Measurements from ENCODE around the gene CCDC171.

CCDC171 gene
- long read RNA-seq, partial matches to known transcripts: 0 of 2 reads
- long read RNA-seq, other reads (novel, unspliced or antisense): 2 of 2 reads

DNA sequence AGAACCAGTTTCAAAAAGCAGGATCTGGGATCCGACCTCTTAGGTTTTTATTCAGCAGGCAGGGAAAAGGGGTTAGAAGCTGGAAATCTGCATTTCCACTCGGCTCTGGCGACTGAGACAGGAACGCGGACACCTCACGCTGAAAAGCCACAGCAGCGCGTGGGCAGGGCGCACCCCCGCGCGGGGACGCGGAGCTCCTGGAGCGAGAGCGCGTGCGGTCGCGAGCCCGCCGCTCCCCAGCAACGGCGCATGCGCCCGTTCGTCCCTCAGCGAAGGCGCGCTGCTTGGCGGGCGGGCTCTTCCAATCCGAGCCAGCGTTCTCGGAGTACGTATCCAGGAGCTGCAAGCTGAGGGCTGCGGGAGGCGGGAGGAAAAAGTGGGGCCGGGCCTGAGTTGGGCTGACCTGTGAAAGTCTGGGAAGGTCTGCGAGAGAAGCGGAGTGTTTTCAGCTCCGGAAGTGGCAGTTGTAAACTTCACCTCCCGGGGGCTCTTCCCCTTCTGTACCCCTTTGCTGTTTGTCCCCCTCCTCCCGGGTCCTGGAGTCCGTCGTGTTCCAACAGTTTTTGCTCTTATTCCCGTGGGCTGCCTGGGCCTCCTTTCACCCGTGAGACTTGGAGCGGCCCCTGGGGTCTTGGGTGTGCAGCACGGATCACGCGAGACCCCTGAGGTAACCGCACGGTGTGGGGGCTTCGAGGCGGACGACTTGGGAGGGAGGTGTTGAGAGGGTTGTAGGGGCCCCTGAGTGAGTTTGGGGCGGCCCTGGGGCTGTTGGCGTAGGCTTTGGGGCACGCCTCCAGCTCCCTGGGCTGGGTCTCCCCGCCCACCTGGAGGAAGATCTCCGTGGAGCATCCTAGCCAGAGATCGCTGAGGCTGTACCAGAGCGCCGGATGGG, at the start of gene CCDC171:
TSS of gene CCDC171 (plus strand) at position 408 of the 892 bp plus-strand sequence. CDS start 11,046 bp downstream, outside the sequence.
- peak within 1 kb of the TSS; percentile 59 for H3K4me3 ChIP-seq (replicated peaks; ENCODE audit: insufficient read depth, low read length)
- peak; percentile 57 to 84 for DNase-seq (ENCODE audit: low read depth in 1 of 2, low spot score in 1 of 2)
- TF ChIP-seq CTCF (IDR thresholded peaks at IDR 0.05; ENCODE audit: insufficient read depth, low read length): no peak
- peak; percentile 58; the same call in 1 of the 2 replicates for TF ChIP-seq POLR2AphosphoS5 (IDR thresholded peaks at IDR 0.05; ENCODE audit: low read depth)
- H3K27me3 ChIP-seq (ENCODE audit: insufficient read depth, poor library complexity, severe bottlenecking): no peaks in the 10 kb centered on the region
- peak within 1 kb of the TSS; percentile 81 for H3K27ac ChIP-seq (replicated peaks)

DNA sequence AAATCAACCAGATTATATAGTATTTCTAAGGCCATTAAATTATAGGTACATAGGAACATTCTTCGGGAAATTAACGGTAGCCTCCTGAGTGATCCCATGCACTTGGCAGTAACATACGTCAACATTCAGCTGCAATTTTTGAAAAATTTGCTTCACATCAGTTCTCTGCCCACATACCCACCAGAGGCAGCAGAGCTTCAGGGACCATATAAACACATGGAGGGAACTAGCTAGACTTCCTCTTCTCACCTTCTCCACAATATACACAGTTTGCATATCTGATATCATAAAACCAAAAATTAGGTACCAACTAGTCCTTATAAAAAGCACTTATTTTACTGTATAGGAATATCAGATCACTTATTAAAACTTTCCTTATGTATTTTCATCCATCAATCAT, 46.9 kb upstream of the CCDC171 start:
- Histone ChIP-seq H3K27me3 (ENCODE audit: insufficient read depth, poor library complexity, severe bottlenecking) (no peaks in the 10 kb centered on the region), H3K27ac (replicated peaks) (no peak overlapping the region), H3K4me3 (replicated peaks; ENCODE audit: insufficient read depth, low read length) (no peak overlapping the region)
- DNase-seq (ENCODE audit: low read depth in 1 of 2, low spot score in 1 of 2): peak in 1 of 2 experiments; percentile 6
- no peak for TF ChIP-seq GABPA (IDR thresholded peaks at IDR 0.05; ENCODE audit: low read depth)
- TF ChIP-seq POLR2AphosphoS5 (IDR thresholded peaks at IDR 0.05; ENCODE audit: low read depth): no peak
- TF ChIP-seq SPI1 (IDR thresholded peaks at IDR 0.05; ENCODE audit: borderline replicate concordance, low read depth): peak; percentile 66; the same call in 1 of the 2 replicates

DNA sequence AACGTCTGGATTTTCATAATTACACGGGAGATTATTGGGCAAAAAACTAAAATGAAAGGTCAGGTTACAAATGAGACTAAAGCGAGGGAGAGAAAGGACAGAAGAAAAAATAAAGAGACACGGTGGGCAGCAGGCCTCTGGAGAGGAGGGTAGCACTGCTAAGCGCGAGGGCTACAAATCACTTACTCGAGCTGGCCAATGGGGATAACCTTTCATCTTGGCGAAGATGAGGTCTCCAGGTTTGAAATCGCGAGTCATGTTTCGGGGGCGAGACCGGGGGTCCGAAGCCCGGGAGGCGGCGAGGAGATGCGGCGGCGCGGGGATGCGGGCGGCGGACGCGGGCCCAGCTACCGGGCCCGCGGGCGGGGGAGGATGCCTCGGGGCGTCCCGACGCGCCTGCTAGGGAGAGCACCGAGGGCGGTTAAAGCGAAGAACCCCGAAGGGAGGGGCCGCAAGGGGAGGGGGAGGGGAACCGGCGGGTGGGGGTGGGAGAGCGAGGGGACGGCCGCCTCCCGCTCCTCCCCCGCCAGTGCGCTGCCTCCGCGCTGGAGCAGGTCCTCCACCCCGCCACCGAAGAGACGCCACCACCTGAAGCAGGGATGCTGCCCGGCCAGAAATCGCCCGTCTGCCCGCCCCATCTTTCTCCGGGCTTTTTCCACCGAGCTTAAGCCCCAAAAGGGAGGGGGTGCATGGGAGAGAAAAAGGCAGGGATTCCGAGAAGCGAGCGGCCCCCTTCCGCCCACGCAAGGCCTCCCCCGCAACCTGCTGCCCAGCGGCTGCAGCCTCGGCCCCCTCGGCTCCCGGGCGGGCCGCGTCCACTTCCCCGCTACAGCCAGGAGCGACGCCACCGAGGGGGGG, 42.7 kb upstream of the CCDC171 start:
- H3K27ac ChIP-seq (replicated peaks): peak overlapping the region; percentile 97
- peak overlapping the region; percentile 77 for H3K4me3 ChIP-seq (replicated peaks; ENCODE audit: insufficient read depth, low read length)
- DNase-seq (ENCODE audit: low read depth in 1 of 2, low spot score in 1 of 2): peak in 1 of 2 experiments; percentile 2
- H3K27me3 ChIP-seq (ENCODE audit: insufficient read depth, poor library complexity, severe bottlenecking): no peaks in the 10 kb centered on the region
- no peak for TF ChIP-seq POLR2AphosphoS5 (IDR thresholded peaks at IDR 0.05; ENCODE audit: low read depth)
- no peak for TF ChIP-seq CTCF (IDR thresholded peaks at IDR 0.05; ENCODE audit: insufficient read depth, low read length)
- TF ChIP-seq SPI1 (IDR thresholded peaks at IDR 0.05; ENCODE audit: borderline replicate concordance, low read depth): no peak
- TF ChIP-seq GABPA (IDR thresholded peaks at IDR 0.05; ENCODE audit: low read depth): no peak
- TF ChIP-seq REST (IDR thresholded peaks at IDR 0.05; ENCODE audit: insufficient replicate concordance, low read depth): no peak

DNA sequence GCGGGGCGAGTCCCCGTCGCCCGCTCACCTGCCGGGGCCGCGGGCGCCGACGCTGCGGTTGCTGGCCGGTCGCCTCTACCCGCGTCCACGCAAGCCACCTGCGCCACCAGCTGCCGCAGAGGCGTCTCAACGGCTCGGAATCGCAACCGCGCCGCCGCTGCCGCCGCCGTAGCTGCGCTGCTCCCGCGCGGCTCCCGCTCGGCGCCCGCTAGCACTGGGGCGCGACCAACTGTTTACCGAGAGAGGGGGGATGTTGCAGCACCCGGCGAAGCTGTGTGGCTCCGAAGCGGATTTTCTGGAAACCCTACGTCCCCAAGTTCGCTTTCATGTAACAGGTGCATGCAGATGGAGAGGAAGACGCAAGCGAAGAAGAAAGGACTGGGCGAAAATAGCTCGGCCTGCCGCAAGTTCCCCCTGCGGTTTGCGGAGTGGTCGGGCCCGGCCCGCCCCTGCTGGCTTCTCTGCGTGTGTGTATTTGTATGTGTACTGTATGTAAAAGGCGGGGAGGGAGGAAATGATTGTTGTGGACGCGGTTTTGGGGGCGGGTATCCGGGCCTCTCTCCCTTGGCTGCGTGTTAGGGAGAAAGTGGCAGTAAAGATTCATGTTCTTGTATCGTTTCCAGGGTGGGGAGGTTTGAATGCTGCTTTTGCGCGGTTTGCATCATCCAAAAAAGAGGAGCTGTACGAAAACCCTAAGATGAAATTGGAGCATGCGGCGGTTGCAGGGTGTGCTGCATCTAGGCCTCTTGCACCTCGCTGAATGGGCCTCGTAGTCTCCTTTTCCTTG, 41.9 kb upstream of the CCDC171 start, which contains the start of gene PSIP1:
TSS of gene PSIP1 (minus strand) at position 182 of the 787 bp plus-strand sequence. CDS start 782 bp downstream, outside the sequence.
- Histone ChIP-seq H3K27ac (replicated peaks) (peak within 1 kb of the TSS; percentile 97), H3K4me3 (replicated peaks; ENCODE audit: insufficient read depth, low read length) (peak within 1 kb of the TSS; percentile 77), H3K27me3 (ENCODE audit: insufficient read depth, poor library complexity, severe bottlenecking) (no peaks in the 10 kb centered on the region)
- TF ChIP-seq GABPA (IDR thresholded peaks at IDR 0.05; ENCODE audit: low read depth) (no peak), REST (IDR thresholded peaks at IDR 0.05; ENCODE audit: insufficient replicate concordance, low read depth) (no peak), CTCF (IDR thresholded peaks at IDR 0.05; ENCODE audit: insufficient read depth, low read length) (no peak), SPI1 (IDR thresholded peaks at IDR 0.05; ENCODE audit: borderline replicate concordance, low read depth) (no peak), POLR2AphosphoS5 (IDR thresholded peaks at IDR 0.05; ENCODE audit: low read depth) (peak; percentile 48; the same call in 1 of the 2 replicates)
- peak; percentile 32 to 72 for DNase-seq (ENCODE audit: low read depth in 1 of 2, low spot score in 1 of 2)

Measured in HL-60 (cell line).